Mesodermal cell (in vitro differentiated cells): Measurements from ENCODE around the gene FBH1.
A peak's percentile ranks its signal among the peaks of the same experiment; 100 is the strongest.

Experiments used
- H3K27ac ChIP-seq: 2 replicates; pipeline ENCODE4 v1.7.0; 2013; ENCODE audit warnings: mild to moderate bottlenecking, low read depth, low read length, moderate library complexity; ENCODE audit not compliant: severe bottlenecking
- H3K36me3 ChIP-seq: 2 replicates; pipeline ENCODE4 v1.7.1; 2013; ENCODE audit warnings: mild to moderate bottlenecking, low read length, moderate library complexity; ENCODE audit not compliant: control insufficient read depth, insufficient read depth
- H3K4me1 ChIP-seq: one replicate; pipeline ENCODE4 v1.7.1; 2013; ENCODE audit warnings: mild to moderate bottlenecking, low read length; ENCODE audit not compliant: insufficient read depth, control insufficient read depth, poor library complexity, severe bottlenecking
- H3K4me3 ChIP-seq: 2 replicates; pipeline ENCODE4 v1.7.0; 2013; ENCODE audit warnings: low read length, control low read depth, mild to moderate bottlenecking; ENCODE audit not compliant: insufficient read depth, poor library complexity, severe bottlenecking; ENCODE audit errors: extremely low read depth
- H3K9me3 ChIP-seq: 2 replicates; pipeline ENCODE4 v1.7.1; 2013; ENCODE audit warnings: mild to moderate bottlenecking, low read length, moderate library complexity; ENCODE audit not compliant: control insufficient read depth
- WGBS, 2 experiments: methylation state at CpG; one replicate each; pipeline ENCODE4 v1.1.5; 2013; ENCODE audit warnings: missing lambda C conversion rate in 2 of 2; ENCODE audit not compliant: insufficient coverage in 2 of 2; 5-methylcytosine and 5-hydroxymethylcytosine counted together

The FBH1 gene

DNA sequence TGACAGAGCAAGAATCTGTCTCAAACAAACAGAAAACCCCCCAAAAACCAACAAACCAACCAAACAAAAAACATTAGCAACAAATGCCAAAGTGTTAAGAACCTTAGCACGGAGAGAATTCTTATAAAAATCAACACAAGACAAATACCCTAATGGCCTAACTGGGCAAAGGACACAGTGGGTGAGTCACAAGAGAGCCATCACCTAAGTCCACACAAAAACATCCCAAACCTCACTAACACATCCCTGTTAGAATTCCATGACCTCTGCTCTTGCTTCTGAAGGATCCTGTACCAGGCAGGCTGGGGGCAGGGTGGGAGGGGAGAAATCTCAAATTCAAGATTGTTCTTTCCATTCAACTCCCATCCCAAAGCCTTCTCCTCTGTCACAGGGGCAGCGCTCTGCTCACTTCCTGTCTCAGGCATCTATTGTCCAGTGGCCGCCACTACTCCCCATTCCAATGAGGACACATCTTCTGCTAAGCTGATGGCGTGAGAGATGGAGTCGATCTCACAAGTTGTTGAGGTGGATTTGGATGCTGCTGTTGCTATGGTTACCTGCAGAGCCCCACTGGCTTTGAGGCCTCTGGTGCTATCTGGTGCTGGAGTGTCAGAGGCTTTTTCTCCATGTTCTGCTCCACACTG, 78.1 kb downstream of the FBH1 start:
- 77 to 85% methylated on average over 4 of the region's 5 CpGs for WGBS, 2 experiments
- H3K4me1 ChIP-seq: peaks cover 2% of the 10 kb centered on the region
- no peaks in the 10 kb centered on the region for H3K9me3 ChIP-seq
- H3K27ac ChIP-seq: no peak overlapping the region
- no peaks in the 10 kb centered on the region for H3K36me3 ChIP-seq
- H3K4me3 ChIP-seq: no peak overlapping the region

DNA sequence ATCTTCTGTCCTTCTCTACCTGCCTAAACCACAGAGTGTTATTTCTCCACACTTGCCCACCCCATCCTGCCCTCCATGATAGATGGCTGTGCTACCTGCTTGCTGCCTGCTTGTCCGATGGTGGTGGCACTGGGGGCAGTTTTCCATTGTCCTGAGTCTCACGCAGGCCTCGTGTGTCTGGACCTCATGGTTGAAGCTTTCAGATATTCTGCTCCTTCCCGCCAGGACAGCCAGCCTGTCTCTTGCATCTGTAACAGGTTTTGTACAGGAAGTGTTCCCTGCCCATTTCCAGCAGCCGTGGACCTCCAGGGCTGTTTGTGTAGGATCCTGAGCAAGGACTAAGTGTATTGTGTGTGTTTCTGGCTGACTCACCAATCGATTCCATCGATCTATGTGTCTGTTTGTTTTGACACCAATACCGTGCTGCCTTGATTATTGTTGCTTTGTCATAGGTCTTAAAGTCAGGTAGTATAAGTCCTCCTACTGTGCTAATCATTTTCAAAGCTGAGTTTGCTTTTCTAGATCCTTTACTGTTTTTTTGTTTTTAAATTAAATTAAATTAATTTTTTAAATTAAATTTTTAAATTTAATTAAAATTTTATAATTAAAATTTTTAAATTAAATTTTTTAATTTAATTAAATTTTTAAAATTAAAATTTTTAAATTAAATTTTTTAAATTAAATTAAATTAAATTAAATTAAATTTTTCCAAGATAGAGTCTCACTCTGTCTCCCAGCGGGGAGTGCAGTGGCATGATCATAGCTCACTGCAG, 78.8 kb downstream of the FBH1 start:
- WGBS, 2 experiments: 91 to 94% methylated on average over 7 to 9 of the region's 9 CpGs

DNA sequence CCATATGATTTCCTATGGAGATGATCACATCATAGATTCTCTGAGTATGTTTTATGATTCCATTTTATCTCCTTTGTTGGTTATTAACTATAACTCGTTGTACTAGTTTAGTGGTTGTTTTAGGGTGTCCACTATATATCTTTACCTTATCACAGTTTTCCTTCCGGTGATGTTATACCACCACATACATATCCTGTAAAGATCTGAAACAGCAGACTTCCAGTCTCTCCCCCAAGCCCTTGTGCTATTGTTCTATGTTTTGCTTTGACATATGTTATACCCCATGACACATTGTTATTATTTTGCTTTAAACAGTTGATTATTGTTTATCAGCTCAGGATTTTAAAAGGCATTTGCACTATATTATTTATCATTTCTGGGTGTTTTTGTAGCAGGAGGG, 80.0 kb downstream of the FBH1 start:
- Histone ChIP-seq H3K27ac (no peak overlapping the region), H3K4me3 (no peak overlapping the region), H3K36me3 (no peaks in the 10 kb centered on the region), H3K9me3 (no peaks in the 10 kb centered on the region), H3K4me1 (peaks cover 2% of the 10 kb centered on the region)
- no CpG with 5 or more reads among the region's 2 CpGs for WGBS, 2 experiments

More for the DNA sequence above, 78.8 kb downstream of the FBH1 start:
- no peak overlapping the region for H3K4me3 ChIP-seq
- no peak overlapping the region for H3K27ac ChIP-seq
- peaks cover 2% of the 10 kb centered on the region for H3K4me1 ChIP-seq
- H3K36me3 ChIP-seq: no peaks in the 10 kb centered on the region
- H3K9me3 ChIP-seq: no peaks in the 10 kb centered on the region

DNA sequence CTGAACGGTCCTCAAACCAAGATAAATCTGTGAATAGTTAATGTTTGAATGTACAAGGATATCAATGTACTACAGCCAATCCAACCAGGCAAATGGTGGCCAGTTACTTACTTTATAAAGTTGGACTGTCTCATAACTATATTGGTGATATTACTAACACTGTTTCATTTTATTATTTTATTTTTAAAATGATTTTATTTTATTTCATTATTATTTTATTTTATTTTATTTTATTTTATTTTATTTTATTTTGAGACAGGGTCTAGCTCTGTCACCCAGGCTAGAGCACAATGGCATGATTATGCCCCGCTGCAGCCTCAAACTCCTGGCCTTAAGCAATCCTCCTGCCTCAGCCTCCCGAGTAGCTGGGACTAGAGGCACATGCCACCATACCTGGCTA, 80.5 kb downstream of the FBH1 start:
- H3K27ac ChIP-seq: no peak overlapping the region
- H3K4me3 ChIP-seq: no peak overlapping the region
- no peaks in the 10 kb centered on the region for H3K36me3 ChIP-seq
- 94 to 100% methylated on average over 1 to 2 of the region's 3 CpGs for WGBS, 2 experiments
- H3K9me3 ChIP-seq: no peaks in the 10 kb centered on the region
- peaks cover 2% of the 10 kb centered on the region for H3K4me1 ChIP-seq

- Histone ChIP-seq H3K36me3 (no peaks in the 10 kb centered on the region), H3K4me3 (no peak overlapping the region)
Observed at GRCh38 chr10:5971315-5971832, 81.3 kb downstream of the FBH1 start.

DNA sequence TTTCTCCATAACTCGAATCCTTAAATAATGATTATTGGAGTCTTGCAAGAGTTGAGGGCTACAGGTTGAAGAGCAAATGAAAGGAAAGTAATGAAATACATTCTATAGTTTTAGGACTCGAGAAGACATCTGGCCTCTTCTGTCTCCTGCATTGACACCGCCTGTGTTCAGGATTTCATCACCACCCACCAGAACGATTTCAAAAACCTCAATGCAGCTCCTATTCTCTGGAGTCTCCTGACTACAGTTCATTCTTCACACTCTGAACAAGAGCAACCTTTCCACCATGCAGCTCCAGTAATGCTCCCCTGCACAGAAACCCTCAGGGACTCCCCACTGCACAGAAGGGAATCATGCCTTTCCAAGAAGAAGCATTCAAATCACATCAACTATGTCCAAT, 81.8 kb downstream of the FBH1 start:
- H3K4me1 ChIP-seq: peaks cover 2% of the 10 kb centered on the region
- H3K27ac ChIP-seq: no peak overlapping the region
- WGBS, 2 experiments: 85 to 92% methylated on average over 2 to 4 of the region's 4 CpGs

More at GRCh38 chr10:5971315-5971832, 81.3 kb downstream of the FBH1 start:
- Histone ChIP-seq H3K9me3 (no peaks in the 10 kb centered on the region), H3K4me1 (peaks cover 2% of the 10 kb centered on the region), H3K27ac (no peak overlapping the region)
- 82 to 89% methylated on average over 5 to 7 of the region's 8 CpGs for WGBS, 2 experiments

DNA sequence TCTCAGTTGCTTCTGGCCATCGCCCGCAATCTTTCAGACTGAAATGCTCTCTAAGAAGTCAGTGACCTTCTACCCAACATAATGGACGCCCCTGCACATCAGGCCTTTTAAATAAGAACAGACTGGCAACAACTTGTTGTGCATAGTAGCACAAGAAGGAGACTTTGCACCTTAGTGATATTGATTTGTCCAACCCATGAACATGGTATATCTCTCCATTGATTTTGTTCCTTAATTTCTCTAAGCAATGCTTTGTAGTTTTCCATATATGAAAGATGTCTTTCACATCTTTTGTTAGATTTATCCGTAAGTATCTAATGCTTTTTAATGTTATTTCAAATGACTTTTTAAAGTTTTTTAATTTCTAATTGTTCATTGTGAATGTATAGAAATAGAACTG, 83.0 kb downstream of the FBH1 start:
- WGBS, 2 experiments: 92% methylated on average over 2 of the region's 4 CpGs; no CpG with 5 or more reads in 1 of the 2 experiments
- H3K9me3 ChIP-seq: no peaks in the 10 kb centered on the region
- no peak overlapping the region for H3K4me3 ChIP-seq
- H3K36me3 ChIP-seq: no peaks in the 10 kb centered on the region
- no peak overlapping the region for H3K27ac ChIP-seq
- H3K4me1 ChIP-seq: peaks cover 2% of the 10 kb centered on the region

More for the DNA sequence above, 81.8 kb downstream of the FBH1 start:
- Histone ChIP-seq H3K4me3 (no peak overlapping the region), H3K9me3 (no peaks in the 10 kb centered on the region), H3K36me3 (no peaks in the 10 kb centered on the region)

GRCh38 chr10:5975641-5976473, 85.8 kb downstream of the FBH1 start:
- no peak overlapping the region for H3K4me3 ChIP-seq
- 77 to 83% methylated on average over 19 to 20 of the region's 20 CpGs for WGBS, 2 experiments
- no peaks in the 10 kb centered on the region for H3K36me3 ChIP-seq
- H3K9me3 ChIP-seq: no peaks in the 10 kb centered on the region
- H3K27ac ChIP-seq: no peak overlapping the region
- H3K4me1 ChIP-seq: no peaks in the 10 kb centered on the region

- H3K36me3 ChIP-seq: no peaks in the 10 kb centered on the region
- no peaks in the 10 kb centered on the region for H3K4me1 ChIP-seq
- H3K4me3 ChIP-seq: peak overlapping the region; percentile 49
- 1 to 2% methylated on average over 64 to 69 of the region's 82 CpGs for WGBS, 2 experiments
- H3K27ac ChIP-seq: no peak overlapping the region
- no peaks in the 10 kb centered on the region for H3K9me3 ChIP-seq
Observed at GRCh38 chr10:5976512-5977470, 86.7 kb downstream of the FBH1 start.
